GF-D8 (cell line): ENCODE results near the gene SNTG2.

ENCODE experiments used
- DNase-seq: peaks from one replicate; lab custom pipeline; 2025; lab: John Stamatoyannopoulos, UW

The SNTG2 gene

DNA sequence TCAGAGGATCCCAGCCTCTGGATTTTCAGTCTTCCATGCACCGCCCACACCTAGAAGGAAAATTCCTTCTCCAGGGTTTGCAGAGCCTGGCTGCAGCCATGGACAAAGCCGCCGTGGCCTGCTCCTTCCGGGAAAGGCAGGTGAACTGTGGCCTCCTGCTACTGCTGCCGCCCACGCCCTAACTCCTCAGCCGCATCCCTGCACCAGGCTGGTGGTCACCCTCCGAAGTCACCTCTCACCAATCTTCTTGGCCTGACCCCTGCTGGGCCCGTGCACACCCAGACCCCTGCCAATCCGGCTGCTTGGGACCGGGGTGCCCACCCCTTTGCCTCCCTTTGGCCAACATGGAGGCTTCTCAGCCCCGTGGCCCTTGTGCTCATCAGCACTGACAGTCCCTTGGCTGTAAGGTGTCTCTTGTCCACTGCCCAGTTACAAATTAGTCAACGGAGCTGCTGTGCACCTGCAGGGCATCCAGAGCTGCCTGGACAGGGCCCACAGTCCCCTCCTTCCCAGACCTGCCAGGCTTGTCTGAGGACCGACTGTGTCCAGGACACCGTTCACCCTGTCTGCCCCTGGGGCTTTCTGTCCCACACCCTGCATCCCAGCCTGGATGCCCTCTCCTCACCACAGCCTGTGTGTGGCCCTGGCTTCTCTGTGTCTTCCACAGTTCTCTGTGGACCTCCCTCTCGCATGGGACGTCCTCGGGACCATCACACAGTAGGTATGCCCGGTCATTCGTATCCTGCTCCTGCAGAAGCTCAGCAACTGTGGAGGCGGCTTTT, 332.6 kb downstream of the SNTG2 start:
- DNase-seq, result no peak

DNA sequence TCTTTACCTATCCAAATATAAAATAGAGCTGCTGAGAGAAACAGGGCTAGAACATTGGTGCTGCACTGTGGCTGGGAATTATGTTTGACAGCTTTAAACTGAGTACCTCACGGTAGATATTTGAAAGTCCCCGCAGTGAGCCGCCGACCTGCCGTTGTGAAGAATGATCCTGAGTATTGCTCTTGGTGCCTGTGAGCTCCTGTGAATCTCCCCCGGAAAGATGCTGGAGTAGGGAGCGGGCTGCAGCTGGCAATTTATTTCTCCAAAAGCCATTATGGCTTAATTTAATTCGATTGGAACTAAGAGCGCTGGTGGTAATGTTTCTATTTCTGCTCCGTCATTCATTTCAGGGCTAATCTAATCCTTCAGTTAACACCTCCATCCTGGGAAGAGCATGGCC, 333.2 kb downstream of the SNTG2 start:
- DNase-seq, result no peak

DNA sequence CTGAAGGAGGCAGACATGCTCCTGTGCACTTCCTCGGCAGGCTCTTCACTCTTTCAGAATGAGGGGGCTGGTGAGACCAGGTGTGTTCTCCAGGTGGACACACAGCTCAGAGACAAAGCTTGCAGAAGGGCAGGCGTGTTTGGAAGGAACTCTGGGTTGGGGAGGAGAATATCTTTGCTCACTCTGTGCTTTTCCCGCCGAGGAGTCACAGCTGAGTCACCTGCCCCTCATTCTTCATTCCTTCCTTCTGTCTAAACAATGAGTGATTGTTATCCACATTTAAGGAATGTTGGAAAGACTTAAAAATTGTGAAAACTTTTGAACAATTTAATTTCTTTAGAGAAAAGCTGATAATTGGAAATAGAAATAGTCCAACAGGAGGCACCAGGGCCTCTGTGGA, 336.3 kb downstream of the SNTG2 start:
- no peak for DNase-seq

DNA sequence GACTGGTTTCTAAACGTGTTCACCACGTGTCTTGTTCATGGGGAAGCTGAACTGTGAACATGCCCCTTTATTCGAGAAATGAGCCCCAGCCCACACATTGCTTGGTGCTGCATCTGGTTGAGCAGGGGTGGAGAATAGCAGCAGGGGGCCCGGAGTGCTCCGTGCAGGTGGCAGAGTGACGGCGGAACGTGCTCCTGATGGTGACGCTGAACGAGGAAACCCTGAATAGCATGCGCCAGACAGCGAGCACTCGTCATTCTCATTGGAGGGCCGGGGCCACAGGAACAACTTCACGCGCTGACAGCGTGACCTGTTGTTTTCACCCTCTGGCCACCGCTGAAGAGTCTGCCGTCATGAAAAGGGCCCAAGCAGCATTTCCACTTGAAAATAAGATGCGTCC, 336.8 kb downstream of the SNTG2 start:
- no peak for DNase-seq

DNA sequence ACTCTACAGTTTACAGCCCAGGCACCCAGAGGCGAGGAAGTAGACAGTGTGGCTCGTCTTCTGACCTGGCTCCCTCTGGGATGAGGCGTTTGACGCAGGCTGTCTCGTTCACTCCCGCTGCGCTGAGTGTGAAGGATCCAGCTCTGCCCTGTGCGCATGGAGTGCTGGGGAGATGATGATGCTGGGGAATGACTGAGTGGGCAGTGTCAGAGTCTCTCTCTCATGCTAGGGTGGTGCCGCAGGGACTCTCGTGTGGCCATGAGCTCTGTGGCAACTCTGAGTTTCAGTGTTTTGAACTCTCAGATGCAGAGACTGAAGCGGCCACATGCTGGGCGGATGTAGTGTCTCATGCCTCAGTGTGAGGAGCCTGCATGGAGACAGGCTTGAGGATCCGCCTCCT, 344.3 kb downstream of the SNTG2 start:
- DNase-seq, result no peak

DNA sequence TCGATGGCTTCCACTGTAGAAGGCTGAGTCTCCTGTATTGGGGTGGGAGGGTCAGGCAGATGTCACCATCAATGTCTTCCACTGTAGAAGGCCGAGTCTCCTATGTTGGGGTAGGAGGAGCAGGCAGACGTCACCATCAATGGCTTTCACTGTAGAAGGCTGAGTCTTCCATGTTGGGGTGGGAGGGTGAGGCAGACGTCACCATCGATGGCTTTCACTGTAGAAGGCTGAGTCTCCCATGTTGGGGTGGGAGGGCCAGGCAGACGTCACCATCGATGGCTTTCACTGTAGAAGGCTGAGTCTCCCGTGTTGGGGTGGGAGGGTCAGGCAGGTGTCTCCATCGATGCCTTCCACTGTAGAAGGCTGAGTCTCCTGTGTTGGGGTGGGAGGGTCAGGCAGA, 345.1 kb downstream of the SNTG2 start:
- no peak for DNase-seq

DNA sequence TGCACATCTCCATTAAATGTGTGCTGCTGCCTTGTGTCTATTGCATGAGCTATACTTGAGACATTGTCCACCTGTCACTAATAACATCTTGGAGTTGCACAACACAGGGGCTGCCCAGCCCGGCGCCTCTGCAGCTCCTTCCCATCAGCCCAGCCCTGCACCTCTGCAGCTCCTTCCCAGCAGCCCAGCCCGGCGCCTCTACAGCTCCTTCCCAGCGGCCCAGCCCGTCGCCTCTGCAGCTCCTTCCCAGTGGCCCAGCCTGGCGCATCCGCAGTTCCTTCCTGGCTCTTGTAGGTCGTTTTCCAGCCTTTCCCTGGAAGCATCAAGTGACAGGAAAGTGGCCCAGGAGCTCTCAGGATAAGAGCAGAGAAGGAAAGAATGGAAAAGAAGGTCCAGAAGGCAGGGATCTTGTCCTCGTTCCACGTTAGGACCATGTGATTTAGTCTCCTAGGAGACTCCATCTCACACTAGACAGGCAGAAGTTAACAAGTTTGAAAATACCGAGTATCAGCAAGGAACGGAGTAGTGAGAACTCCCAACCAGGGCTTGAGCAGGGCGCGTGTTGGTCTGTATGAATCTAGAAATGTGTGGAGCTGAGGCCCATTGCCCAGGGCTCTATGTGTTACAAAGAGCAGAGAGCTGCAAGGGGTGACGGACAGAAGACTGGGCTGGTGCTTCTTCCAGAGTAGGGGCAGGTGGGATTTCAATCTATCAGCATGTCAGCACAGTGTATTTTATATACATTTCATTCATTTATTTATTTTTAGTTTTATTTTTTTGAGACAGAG, 346.9 kb downstream of the SNTG2 start:
- DNase-seq, result no peak

DNA sequence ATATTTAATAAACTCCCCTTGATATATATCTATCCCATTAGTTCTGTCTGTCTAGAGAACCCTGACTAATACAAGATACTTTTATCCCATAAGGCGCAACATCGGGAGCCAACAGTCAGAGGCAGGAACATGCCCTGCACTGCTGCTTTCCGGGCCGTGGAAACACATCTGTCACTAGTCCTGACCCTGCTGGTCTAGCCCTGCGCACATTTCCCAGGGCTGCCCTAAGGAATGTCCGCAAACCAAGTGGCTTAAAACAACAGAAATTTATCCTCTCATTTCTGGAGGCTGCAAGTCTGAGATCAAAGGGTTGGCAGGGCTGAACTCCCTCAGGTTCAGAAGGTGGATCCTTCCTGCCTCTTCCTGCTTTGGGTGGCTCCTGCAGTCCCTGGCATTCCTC, 348.4 kb downstream of the SNTG2 start:
- no peak for DNase-seq

DNA sequence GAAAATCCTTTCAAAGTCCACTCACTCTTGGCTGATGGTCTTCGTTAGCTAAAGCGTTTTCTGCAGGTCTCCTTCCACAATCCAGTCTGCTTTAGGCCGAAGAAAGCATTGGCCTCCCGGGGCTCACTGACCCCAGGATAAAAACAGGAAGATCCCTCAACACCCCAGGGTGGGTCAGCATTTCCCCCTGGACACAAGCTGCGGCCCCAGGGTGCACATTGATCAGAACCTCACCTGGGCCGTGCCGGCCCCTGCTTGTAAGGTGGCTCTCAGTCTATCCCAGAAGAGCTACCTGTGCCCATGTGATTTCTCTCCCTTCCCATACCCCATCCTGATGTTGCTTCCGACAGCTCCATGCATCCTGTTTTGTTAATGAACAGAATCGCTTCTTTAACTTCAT, 349.6 kb downstream of the SNTG2 start:
- no peak for DNase-seq

DNA sequence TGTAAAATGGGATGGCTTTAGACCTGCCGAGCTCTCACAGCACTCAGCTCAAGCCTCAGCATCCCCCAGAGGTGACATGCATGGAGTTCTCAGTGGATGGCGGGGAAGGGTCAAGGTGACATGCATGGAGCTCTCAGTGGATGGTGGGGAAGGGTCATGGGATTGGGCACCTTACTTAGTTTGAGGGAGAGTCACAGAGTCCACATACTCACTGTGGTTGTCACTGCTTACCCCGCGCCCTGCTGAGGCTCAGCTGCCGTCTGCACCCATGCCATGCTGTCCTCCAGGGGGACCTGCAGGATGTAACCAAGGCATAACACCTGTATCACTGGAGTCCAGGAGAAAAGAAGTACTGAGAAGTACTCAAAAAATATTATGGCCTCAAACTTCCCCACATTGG, 350.4 kb downstream of the SNTG2 start:
- no peak for DNase-seq

DNA sequence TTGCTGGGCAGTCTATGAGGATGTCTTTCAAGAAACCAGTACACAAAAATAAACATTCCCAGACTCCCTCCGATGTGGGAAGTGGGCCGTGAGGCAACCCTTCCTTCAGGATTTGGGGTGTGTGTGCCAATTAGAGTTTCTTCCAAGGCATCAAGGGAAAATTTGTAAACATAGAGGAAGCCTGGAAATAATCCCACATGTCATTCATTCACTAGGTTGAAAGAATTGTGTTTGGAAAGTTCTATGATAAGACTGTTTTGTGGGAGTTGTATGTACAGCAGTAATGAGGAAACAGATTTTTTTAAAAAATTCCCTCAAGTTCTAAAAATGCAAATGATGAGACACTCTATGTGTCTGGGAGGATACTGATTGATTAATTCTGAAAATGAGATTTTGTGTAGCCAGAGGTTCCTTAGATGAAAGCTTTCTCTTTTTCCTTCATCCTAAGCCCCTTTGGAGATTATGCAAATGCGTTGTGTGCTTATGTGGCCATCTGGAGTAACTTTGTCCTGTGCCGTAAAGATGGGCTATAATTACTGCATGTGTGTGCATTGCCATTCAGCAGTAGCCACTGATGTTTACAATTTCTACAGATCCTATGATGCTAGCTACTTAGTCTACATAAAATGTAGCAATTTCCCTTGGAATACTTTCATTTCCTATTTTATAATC, 354.8 kb downstream of the SNTG2 start:
- DNase-seq, result no peak

DNA sequence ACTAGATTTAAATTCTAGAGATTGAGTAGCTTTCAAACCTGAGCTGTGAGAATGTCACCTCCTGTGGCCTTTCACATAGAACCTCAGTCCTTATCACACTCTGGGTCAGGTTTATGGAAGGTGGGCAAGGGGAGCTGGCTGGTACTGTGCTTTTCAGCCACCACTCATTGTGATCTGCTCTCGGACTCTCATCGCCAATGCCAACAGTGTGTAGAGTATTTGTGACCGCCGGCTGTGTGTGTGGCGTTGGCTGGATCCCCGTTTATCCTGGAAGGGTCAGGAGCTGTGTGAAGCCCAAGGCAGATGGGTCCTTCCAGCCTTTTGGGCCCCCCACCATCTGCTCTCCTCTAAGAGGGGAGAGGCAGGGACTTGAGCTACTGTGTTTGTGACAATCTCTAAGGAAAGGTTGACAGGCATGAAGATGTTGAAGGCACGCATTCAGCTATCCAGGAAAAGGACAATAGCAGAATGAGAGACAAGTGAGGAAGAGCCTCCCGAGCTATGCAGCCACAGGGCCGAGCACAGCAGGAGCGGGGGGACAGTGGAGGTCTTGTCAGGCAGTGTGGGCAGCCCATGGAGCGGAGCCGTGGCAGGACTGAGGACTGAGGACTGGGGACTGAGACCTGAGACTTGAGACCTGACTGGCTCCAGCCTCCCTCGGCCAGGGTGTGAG, 355.5 kb downstream of the SNTG2 start:
- DNase-seq, result no peak

DNA sequence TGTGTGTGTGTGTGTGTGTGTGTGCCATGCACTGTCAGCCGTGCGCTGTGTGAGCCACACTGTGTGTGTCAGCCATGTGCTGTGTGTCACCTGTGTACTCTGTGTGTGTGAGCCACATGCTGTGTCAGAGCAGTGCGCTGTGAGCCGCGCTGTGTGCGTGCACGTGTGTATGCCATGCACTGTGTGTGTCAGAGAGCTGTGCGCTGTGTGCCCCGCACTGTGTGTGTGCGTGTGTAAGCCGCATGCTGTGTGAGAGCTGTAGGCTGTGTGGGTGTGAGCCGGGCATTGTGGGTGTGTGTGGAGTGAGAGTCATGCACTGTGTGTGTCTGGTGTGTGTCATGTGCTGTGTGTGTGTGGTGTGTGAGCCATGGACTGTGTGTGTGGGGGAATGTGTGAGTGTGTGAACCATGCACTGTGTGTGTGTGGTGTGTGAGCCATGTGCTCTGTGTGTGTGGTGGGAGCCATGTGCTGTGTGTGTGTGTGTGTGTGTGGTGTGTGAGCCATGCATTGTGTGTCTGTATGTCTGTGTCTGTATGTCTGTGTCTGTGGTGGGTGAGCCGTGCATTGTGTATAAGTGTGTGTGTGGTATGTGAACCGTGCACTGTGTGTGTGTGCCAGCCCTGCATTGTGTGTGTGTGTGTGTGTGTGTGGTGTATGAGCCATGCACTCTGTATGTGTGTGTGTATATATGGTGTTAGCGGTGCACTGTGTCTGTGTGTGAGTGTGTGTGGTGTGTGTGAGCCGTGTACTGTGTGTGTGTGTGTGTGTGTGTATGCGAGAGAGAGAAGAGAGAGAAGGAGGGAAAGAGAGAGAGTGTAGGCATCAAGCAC, 356.3 kb downstream of the SNTG2 start:
- no peak for DNase-seq

DNA sequence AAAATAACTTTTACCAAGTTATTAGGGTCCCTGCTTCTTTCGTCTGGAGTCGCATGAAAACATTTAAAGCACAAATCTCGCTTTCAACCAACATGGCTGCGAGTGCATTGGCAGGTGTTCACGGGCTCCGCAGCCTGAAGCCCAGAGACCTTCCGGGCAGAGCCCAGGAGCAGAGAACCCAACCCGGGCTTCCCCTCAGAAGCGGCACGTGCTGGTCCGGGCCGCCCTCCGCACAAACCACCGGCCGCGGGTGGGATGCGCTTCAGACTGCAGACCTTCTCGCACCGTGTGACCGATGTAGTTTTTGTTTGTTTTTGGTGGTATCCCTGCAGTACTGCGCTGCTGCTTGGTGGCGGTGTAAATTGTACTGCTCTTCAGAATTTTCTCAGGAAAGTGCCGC, 357.0 kb downstream of the SNTG2 start:
- DNase-seq, result no peak

DNA sequence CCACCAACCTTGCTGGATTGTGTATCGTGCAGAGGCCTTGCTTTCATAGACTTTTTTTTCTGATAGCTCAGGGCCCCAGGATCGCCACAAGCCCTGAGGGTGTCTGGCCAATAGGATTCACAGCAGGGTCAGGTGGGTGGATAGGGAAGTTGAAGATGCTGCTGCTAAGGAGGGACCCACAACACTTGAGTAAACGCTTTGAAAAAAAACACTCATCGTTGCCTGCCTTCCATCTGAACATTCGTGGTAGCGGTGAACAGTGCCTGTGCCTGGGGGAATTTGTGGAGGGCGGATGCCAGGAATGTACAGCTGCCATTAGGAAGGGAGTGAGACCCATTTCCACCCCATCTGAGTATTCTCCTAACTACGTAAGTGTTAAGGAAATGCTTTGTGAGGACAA, 358.0 kb downstream of the SNTG2 start:
- no peak for DNase-seq

DNA sequence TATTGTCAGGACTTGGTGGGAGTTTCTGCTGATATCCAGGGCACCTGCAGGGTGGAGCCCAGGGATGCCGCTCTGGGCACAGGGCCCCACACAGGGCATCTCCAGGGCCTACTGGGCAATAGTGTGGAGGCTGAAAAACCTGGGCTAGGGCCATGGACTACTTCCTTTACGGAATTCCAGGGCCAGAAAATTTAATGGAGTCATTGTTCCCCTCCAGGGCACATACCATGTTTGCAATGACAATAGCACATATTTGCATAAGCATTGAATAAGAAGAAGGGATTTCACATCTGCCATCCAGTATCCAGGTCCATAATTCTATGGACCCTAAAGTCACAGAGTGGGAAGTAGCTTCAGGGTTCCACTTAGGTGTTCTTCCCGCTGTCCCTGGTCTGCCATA, 358.9 kb downstream of the SNTG2 start:
- no peak for DNase-seq

DNA sequence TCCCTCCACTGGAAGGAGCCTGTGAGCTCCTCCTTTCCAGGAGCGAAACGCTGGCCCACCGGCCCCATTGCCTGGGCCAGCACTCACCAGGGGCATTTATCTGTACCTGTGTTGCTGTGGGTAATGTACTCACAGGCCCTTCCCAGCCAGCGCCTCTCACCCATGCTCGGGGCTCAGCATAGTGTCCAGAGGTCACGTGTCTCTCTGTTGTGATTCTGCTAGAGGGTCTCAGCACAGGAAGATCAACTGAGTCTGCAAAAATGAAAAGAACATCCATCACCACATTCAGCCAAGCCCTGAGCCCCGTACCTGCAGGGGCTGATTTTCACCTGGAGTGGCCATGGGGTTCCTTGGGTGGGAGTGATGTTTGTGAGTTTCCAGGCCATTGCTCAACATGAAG, 359.6 kb downstream of the SNTG2 start:
- DNase-seq, result no peak

DNA sequence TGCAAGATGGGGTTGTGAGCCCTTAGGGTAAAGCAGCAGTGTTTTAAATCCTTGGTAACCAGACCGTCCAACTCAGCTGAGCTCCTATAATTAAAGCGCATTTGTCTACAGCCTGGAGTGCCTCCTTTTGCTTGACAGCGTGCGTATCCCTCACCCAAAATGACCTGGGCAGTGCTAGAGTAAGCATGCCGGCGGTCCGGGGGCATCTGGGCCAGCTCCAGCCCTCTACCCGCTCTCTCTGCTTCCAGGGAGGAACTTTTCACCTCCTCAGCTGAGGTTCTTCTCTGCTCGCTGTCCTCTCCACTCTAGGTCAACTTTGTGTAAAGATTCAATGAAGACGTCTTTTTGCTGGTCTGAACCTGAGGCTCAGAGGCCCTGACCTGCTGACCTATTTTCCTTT, 360.2 kb downstream of the SNTG2 start:
- DNase-seq, result no peak

DNA sequence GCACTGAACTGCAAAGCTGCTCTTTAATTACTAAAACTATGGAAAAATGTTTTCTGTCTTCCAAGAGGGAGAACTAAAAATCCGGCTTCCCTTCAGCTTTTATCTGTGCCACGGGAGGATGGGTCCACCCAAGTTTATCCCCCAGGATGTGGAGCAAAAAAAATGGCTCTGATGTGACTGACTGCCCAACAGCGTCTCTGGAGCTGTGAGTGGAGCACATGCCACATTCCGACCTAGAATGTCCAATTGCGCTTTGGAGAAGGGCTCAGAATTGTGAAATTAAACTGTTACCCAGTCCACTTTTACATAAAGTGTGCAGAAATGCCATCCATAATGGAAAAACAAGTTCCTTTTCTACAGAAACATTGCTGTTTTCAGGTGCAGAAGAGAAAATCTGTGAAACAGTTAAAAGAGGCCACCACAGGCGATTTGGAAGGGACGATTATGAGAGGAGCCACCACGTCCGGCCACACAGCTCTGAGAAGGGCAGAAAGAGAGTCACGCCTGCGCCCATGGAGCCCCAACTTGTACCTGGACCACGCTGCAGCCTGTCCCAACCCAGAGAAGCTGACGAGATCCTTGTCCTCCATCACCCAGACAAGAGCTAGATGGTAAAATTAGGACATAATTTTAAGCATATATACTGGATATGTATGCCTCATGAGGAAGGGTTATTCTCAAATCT, 362.7 kb downstream of the SNTG2 start:
- DNase-seq, result no peak

DNA sequence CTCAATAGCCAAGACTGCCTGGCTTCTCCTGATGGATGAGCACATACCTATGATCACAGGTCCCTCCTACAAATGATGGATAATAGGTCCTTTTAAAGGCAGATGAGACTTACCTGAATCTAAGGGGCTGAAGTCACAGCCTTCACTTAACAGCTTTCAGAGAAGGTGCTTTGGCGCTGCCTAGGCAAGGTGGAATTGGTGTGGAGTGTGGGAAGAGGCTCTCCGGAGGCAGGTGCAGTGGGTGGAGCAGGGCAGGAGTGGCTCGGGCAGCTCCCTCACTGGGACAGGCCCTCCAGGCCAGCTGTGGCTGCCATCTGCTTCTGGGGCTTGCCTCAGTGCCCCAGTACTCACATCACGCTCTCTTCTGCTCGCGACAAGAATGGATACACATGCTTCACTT, 363.6 kb downstream of the SNTG2 start:
- DNase-seq, result no peak

DNA sequence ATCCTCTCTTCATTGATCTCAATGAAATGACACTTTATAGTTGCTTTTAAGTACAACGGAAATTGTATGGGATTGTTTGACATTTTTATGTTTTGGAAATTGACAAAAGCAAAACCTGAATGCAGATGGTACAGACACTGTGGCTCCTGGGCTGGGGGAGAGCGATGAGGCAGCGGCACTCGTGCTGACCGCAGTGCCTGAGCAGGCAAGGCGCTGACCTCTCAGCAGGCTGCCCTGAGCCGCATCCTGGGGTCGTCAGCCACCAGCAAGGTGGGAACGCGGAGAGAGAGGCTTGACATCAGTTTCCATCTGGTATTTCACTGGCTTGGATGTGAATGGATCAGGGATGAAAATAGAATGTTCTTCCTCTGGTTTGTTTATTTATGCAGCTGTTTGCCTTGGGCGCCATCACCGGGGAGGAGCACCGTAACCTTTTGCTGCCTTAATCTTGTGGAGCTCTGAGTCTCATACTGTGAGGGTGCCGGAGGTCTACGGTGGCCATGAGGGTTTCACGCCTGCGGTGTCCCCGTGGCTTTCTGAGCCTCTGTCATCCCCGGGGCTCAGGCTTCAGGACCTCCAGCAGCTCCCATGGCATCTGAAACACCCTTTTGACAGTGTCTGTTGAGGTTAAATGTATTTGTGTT, 367.8 kb downstream of the SNTG2 start:
- DNase-seq, result no peak
